HG03066 (cell line): Measurements from ENCODE around the gene FBXL19.

Source experiments
- ATAC-seq: cut with Tn5 transposase; IDR thresholded peaks from one replicate; pipeline ENCODE4 v1.9.1; 2021; ENCODE audit warnings: low read depth; ENCODE audit not compliant: unreplicated experiment

FBXL19 gene

GRCh38 chr16:30984669-30985400, 61.5 kb downstream of the FBXL19 start, which contains the start of gene HSD3B7:
Gene HSD3B7, plus strand, starts transcription at chr16:30985207. Its CDS starts 452 bp downstream, at chr16:30985659.
- ATAC-seq: no peak

- ATAC-seq: no peak
Measured at GRCh38 chr16:30985401-30986128, 62.2 kb downstream of the FBXL19 start.

- no peak for ATAC-seq
Measured at GRCh38 chr16:30986129-30986991, 63.0 kb downstream of the FBXL19 start.

- ATAC-seq: no peak
Measured at GRCh38 chr16:30987581-30988190, 64.3 kb downstream of the FBXL19 start.

GRCh38 chr16:30989469-30990047, 66.2 kb downstream of the FBXL19 start:
- ATAC-seq: no peak

GRCh38 chr16:30990105-30990504, 66.7 kb downstream of the FBXL19 start:
- no peak for ATAC-seq

- ATAC-seq: no peak
Measured at GRCh38 chr16:30991052-30991451, 67.7 kb downstream of the FBXL19 start.

- ATAC-seq: no peak
Measured at GRCh38 chr16:30992276-30992780, 69.0 kb downstream of the FBXL19 start.

GRCh38 chr16:30992931-30993816, 69.8 kb downstream of the FBXL19 start:
- no peak for ATAC-seq

GRCh38 chr16:30995927-30996323, 72.6 kb downstream of the FBXL19 start:
- no peak for ATAC-seq

- no peak for ATAC-seq
Measured at GRCh38 chr16:30996324-30996984, 73.1 kb downstream of the FBXL19 start.

GRCh38 chr16:30996985-30997724, 73.8 kb downstream of the FBXL19 start:
- peak; percentile 94 for ATAC-seq

GRCh38 chr16:30997725-30998711, 74.6 kb downstream of the FBXL19 start:
- no peak for ATAC-seq
